Measurements from ENCODE around the gene STON2. TPM values are rescaled to one million over a fixed set of nuclear protein-coding genes. Genes with fewer than 3 reads are reported as not detected.
A peak's percentile ranks its signal among the peaks of the same experiment; 100 is the strongest.

The STON2 gene
- total RNA-seq, 1 experiment from 2014 or later, result 8.6 TPM

GRCh38 chr14:81222691-81223090, 177.4 kb downstream of the STON2 start:
- no peaks in the 10 kb centered on the region for H3K27me3 ChIP-seq (replicated peaks; ENCODE audit: insufficient read depth, low read depth, low read length, poor library complexity)
- no peak for DNase-seq (ENCODE audit: low spot score)
- BruUV-seq (replicated peaks), result no TSS peak
- H3K4me3 ChIP-seq (ENCODE audit: low read depth, low read length, poor library complexity, severe bottlenecking), result no peak overlapping the region
- POLR2A ChIA-PET (ENCODE audit: low non-redundant PET), result no interaction called here
- H3K27ac ChIP-seq (ENCODE audit: low read depth, low read length, poor library complexity, severe bottlenecking), result no peak overlapping the region
- CTCF ChIA-PET, result no interaction called here
- no peaks in the 10 kb centered on the region for H3K36me3 ChIP-seq (ENCODE audit: insufficient read depth, low read length, poor library complexity, severe bottlenecking)
- TF ChIP-seq EZH2 (IDR thresholded peaks at IDR 0.05; ENCODE audit: borderline replicate concordance, low read depth, low read length, poor library complexity, severe bottlenecking), result no peak
- no peak for TF ChIP-seq CTCF (conservative IDR thresholded peaks at IDR 0.05; ENCODE audit: low read depth, low read length)
- H3K9me3 ChIP-seq (ENCODE audit: low read depth, low read length, poor library complexity, severe bottlenecking), result no peaks in the 10 kb centered on the region
- intact Hi-C loops (cut with micrococcal nuclease; ENCODE audit: unreplicated experiment), result no loop called here
- peaks cover 14% of the 10 kb centered on the region for H3K4me1 ChIP-seq (ENCODE audit: insufficient read depth, low read length, poor library complexity, severe bottlenecking)

DNA sequence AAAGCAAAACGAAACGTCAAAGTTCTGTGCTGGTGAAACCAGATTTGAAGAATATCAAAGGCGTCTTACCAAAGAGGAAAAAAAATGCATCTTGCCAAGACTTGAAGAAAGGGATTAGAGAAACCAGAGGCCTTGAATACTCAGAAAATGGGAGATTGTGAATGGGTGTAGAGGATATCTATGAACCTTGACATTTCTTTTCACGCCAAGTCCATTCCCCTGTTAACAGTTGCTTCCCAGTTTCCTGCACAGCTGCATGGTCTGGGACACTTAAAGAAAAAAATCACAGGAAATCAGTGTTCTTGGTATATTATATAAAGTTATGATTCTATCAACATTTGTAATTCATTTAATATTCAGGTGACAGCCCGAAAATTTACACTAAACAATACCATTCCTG, 178.0 kb downstream of the STON2 start:
- CTCF ChIA-PET, result no interaction called here
- intact Hi-C loops (cut with micrococcal nuclease; ENCODE audit: unreplicated experiment), result no loop called here
- POLR2A ChIA-PET (ENCODE audit: low non-redundant PET), result no interaction called here
- BruUV-seq (replicated peaks), result no TSS peak
- Histone ChIP-seq H3K36me3 (ENCODE audit: insufficient read depth, low read length, poor library complexity, severe bottlenecking) (no peaks in the 10 kb centered on the region), H3K27ac (ENCODE audit: low read depth, low read length, poor library complexity, severe bottlenecking) (peak overlapping the region; percentile 99), H3K27me3 (replicated peaks; ENCODE audit: insufficient read depth, low read depth, low read length, poor library complexity) (no peaks in the 10 kb centered on the region), H3K9me3 (ENCODE audit: low read depth, low read length, poor library complexity, severe bottlenecking) (no peaks in the 10 kb centered on the region), H3K4me3 (ENCODE audit: low read depth, low read length, poor library complexity, severe bottlenecking) (no peak overlapping the region), H3K4me1 (ENCODE audit: insufficient read depth, low read length, poor library complexity, severe bottlenecking) (peaks cover 15% of the 10 kb centered on the region)
- DNase-seq (ENCODE audit: low spot score), result no peak
- no peak for TF ChIP-seq EZH2 (IDR thresholded peaks at IDR 0.05; ENCODE audit: borderline replicate concordance, low read depth, low read length, poor library complexity, severe bottlenecking)
- TF ChIP-seq CTCF (conservative IDR thresholded peaks at IDR 0.05; ENCODE audit: low read depth, low read length), result no peak

DNA sequence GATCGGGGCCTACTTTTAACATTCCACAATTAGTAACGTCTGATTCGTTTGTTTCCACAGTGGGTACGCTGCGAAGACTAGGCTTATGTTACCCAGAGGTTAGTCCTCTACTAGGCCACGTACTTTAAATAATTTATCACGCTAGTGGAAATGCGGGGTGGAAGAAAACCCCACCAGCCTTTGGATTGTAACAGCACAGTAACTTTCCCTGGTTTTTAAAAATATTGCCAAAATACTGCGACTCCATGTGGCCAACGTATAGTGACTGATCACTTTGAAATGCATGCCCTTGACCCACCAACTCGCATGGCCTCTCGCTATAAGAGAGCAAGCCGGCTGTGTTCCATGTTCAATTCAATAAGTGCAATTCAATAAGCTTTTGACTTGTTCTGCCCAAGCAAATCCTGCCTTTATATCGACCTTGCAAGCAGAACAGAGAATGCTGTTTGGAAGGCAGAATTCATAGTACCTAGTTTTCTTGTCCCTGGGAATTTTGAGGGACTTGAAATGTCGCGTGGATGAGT, 178.5 kb downstream of the STON2 start:
- CTCF ChIA-PET, result no interaction called here

More for the DNA sequence above, 178.5 kb downstream of the STON2 start:
- peak; percentile 10 for DNase-seq (ENCODE audit: low spot score)
- no peak for TF ChIP-seq EZH2 (IDR thresholded peaks at IDR 0.05; ENCODE audit: borderline replicate concordance, low read depth, low read length, poor library complexity, severe bottlenecking)
- TF ChIP-seq CTCF (conservative IDR thresholded peaks at IDR 0.05; ENCODE audit: low read depth, low read length), result no peak
- BruUV-seq (replicated peaks), result TSS peak; percentile 53
- H3K4me3 ChIP-seq (ENCODE audit: low read depth, low read length, poor library complexity, severe bottlenecking), result peak overlapping the region; percentile 82
- H3K9me3 ChIP-seq (ENCODE audit: low read depth, low read length, poor library complexity, severe bottlenecking), result no peaks in the 10 kb centered on the region
- H3K27ac ChIP-seq (ENCODE audit: low read depth, low read length, poor library complexity, severe bottlenecking), result peak overlapping the region; percentile 99
- H3K27me3 ChIP-seq (replicated peaks; ENCODE audit: insufficient read depth, low read depth, low read length, poor library complexity), result no peaks in the 10 kb centered on the region
- intact Hi-C loops (cut with micrococcal nuclease; ENCODE audit: unreplicated experiment), result no loop called here
- no peaks in the 10 kb centered on the region for H3K36me3 ChIP-seq (ENCODE audit: insufficient read depth, low read length, poor library complexity, severe bottlenecking)
- POLR2A ChIA-PET (ENCODE audit: low non-redundant PET), result interaction anchor here (0.6 kb wide), 1 partner anchor 67 kb away, joined by 3 read pairs; no protein-coding TSS in a partner anchor
- H3K4me1 ChIP-seq (ENCODE audit: insufficient read depth, low read length, poor library complexity, severe bottlenecking), result peaks cover 15% of the 10 kb centered on the region

All from A673 (cell line).